ENCODE measurements around the gene PRSS57.

PRSS57 gene

DNA sequence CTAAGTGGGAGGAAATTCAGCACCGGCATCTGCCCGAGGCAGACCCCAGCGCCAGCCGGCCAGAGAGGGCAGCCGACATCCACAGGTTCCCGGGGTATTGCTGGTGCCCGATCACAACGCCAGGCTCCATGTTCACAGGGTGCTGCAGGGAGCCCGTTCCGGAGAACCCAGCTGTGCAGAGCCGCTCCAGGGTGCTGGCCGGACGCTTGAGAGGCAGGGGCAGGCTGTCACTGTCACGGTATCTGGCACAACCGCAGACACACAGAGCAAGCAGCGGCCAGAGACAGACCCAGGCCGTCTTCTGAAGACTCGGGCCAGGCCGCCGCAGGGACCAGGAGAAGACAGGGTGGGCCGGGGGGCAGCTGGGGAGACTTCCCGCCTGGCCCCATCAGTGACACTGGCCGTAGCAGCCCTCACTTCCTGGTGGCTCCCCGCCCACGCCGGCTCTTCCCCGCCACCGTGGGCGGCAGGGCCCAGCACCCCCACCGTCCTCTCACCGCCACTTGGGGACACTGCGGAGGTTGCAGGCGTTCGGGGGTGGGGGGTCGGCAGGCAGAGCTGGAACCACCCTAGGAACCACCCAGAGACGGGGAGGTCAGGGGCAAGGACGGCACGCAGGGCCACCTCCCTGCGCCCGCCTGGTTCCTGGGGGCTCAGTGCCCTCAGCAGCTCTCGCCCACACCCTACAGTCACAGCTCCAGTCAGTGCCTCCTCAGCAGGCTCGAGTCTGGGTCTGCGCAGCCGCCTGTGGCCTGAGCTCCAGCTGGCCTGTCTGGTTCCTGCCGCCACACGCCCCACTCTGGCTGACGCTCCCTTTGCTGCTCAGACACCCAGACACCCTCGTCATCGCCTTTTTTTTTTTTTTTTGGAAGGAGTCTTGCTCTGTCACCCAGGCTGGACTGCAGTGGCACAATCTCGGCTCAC is 36.1 kb downstream of the PRSS57 start:
- TF ChIP-seq, protein P1, sequence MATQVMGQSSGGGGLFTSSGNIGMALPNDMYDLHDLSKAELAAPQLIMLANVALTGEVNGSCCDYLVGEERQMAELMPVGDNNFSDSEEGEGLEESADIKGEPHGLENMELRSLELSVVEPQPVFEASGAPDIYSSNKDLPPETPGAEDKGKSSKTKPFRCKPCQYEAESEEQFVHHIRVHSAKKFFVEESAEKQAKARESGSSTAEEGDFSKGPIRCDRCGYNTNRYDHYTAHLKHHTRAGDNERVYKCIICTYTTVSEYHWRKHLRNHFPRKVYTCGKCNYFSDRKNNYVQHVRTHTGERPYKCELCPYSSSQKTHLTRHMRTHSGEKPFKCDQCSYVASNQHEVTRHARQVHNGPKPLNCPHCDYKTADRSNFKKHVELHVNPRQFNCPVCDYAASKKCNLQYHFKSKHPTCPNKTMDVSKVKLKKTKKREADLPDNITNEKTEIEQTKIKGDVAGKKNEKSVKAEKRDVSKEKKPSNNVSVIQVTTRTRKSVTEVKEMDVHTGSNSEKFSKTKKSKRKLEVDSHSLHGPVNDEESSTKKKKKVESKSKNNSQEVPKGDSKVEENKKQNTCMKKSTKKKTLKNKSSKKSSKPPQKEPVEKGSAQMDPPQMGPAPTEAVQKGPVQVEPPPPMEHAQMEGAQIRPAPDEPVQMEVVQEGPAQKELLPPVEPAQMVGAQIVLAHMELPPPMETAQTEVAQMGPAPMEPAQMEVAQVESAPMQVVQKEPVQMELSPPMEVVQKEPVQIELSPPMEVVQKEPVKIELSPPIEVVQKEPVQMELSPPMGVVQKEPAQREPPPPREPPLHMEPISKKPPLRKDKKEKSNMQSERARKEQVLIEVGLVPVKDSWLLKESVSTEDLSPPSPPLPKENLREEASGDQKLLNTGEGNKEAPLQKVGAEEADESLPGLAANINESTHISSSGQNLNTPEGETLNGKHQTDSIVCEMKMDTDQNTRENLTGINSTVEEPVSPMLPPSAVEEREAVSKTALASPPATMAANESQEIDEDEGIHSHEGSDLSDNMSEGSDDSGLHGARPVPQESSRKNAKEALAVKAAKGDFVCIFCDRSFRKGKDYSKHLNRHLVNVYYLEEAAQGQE (IDR thresholded peaks at IDR 0.05; ENCODE audit: low read depth) = no peak
- TF ChIP-seq FOXM1 (IDR thresholded peaks at IDR 0.05; ENCODE audit: borderline replicate concordance, low read depth) = no peak
- TF ChIP-seq YY1 (IDR thresholded peaks at IDR 0.05; ENCODE audit: low read depth) = no peak
- no peak for TF ChIP-seq TCF12 (IDR thresholded peaks at IDR 0.05; ENCODE audit: low read depth)
- no peak for TF ChIP-seq RAD21 (IDR thresholded peaks at IDR 0.05; ENCODE audit: low read depth)
- TF ChIP-seq CREB1 (IDR thresholded peaks at IDR 0.05; ENCODE audit: low read depth) = no peak
- no peak for TF ChIP-seq ZBTB7A (IDR thresholded peaks at IDR 0.05; ENCODE audit: low read depth)
- TF ChIP-seq TEAD4 (IDR thresholded peaks at IDR 0.05) = no peak
- no peak for TF ChIP-seq NFIC (IDR thresholded peaks at IDR 0.05)
- TF ChIP-seq, protein P2, sequence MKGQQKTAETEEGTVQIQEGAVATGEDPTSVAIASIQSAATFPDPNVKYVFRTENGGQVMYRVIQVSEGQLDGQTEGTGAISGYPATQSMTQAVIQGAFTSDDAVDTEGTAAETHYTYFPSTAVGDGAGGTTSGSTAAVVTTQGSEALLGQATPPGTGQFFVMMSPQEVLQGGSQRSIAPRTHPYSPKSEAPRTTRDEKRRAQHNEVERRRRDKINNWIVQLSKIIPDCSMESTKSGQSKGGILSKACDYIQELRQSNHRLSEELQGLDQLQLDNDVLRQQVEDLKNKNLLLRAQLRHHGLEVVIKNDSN (IDR thresholded peaks at IDR 0.05) = no peak
- TF ChIP-seq CEBPB (IDR thresholded peaks at IDR 0.05) = no peak
- TF ChIP-seq EGR1 (IDR thresholded peaks at IDR 0.05) = no peak
- TF ChIP-seq EP300 (IDR thresholded peaks at IDR 0.05; ENCODE audit: borderline replicate concordance) = no peak
- TF ChIP-seq TAF1 (IDR thresholded peaks at IDR 0.05; ENCODE audit: low read depth) = no peak
- TF ChIP-seq, protein P3, sequence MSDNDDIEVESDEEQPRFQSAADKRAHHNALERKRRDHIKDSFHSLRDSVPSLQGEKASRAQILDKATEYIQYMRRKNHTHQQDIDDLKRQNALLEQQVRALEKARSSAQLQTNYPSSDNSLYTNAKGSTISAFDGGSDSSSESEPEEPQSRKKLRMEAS (IDR thresholded peaks at IDR 0.05) = no peak

DNA sequence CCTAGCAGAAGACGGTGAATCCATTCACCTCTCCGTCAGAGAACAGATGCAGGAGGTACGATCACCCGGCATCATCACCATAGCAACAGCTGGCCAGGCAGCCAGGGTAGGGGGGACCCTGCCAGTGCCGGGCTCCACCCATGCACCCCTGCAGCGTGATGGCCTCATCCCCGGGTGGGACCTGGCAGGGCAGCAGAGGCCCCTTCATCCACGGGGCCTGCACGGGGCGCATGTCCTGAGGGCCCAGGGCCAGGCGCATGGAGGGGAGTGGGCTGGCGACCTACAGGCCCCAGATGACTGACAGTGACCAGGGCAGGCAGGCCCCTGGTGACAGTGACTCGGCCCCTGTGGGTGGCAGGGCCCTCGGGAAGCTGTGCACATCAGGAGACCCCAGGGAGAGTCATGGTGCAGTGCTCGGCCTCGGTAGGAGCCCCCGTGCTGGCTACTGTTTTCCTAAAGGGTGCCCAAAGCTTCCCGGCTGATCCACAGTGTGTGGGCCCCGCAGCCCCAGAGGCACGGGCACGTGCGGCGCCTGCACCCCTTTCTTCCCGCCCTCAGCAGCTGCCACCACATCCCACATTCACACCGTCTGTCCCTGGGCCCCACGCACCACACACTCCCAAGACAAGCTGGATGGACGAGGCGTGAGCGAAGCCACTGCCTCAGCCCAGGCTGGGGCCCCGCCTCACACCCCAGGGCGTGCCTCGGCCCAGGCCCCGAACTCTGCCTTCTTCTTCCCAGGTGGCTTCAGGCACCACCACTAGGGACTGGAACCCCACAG is 37.0 kb downstream of the PRSS57 start:
- no peak for TF ChIP-seq RAD21 (IDR thresholded peaks at IDR 0.05; ENCODE audit: low read depth)
- no peak for TF ChIP-seq CEBPB (IDR thresholded peaks at IDR 0.05)
- TF ChIP-seq, protein P1 (IDR thresholded peaks at IDR 0.05; ENCODE audit: low read depth) = no peak

DNA sequence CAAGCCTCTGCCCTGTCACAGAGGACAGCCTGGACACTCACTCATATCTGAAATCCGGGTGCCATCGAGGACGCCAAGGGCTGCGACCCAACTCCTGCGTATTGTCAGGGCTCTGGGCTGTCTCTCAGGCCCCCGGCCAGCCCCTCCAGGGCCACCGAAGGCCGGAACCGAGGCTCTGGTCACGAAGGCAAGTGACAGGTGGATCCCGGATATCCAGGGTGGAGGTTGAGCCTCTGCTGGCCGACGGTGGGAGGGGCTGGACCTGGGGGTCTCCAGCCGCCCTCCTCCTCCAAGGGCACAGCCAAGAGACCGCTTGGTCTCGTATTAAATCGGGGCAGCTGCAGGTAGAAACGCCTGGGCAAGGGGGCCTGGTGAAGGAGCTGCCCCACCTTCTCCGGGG is 37.6 kb downstream of the PRSS57 start:
- no peak for TF ChIP-seq CREB1 (IDR thresholded peaks at IDR 0.05; ENCODE audit: low read depth)
- TF ChIP-seq EGR1 (IDR thresholded peaks at IDR 0.05) = no peak
- no peak for TF ChIP-seq YY1 (IDR thresholded peaks at IDR 0.05; ENCODE audit: low read depth)
- TF ChIP-seq, protein P3 (IDR thresholded peaks at IDR 0.05) = no peak
- TF ChIP-seq TEAD4 (IDR thresholded peaks at IDR 0.05) = no peak
- no peak for TF ChIP-seq FOXM1 (IDR thresholded peaks at IDR 0.05; ENCODE audit: borderline replicate concordance, low read depth)

DNA sequence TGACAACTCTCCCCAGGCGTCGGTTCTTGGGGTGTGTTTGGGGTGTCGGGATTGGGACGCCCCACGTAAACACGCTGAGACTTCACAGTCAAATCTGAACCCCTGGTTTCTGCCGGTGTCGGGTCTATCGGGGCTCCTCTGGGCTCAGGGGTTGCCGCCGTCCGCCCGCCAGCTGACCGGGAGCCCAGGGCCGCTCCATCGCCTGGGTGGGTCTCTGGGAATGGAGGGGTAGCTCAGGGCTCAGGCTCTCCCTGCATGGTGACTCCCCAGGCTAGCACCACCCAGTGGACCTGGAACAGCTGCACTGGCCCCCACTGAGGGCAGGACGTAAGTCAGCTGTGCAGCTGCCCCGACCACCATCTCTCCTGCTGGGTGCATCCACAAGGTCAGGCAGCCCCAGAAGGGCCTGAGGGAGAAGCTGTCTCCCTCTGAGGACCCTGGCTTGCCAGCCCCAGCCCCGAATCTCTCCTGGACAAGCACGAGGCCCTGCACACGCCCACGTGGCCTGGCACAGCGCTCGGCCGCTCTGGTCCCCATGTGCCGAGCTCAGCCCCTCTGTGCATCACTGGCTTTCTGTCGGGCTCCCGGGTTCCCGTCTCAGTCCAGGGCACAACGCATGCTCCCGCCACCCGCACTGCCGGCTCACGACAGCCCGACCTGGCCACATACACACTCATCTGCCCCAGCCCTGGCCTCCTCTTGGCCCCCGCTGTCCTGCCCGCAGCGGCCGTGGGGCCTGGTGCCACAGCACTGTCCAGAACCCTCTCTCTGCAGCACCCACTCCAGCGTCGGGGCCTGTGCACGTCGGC is 38.3 kb downstream of the PRSS57 start:
- TF ChIP-seq TAF1 (IDR thresholded peaks at IDR 0.05; ENCODE audit: low read depth) (no peak), CREB1 (IDR thresholded peaks at IDR 0.05; ENCODE audit: low read depth) (no peak), RAD21 (IDR thresholded peaks at IDR 0.05; ENCODE audit: low read depth) (no peak)

DNA sequence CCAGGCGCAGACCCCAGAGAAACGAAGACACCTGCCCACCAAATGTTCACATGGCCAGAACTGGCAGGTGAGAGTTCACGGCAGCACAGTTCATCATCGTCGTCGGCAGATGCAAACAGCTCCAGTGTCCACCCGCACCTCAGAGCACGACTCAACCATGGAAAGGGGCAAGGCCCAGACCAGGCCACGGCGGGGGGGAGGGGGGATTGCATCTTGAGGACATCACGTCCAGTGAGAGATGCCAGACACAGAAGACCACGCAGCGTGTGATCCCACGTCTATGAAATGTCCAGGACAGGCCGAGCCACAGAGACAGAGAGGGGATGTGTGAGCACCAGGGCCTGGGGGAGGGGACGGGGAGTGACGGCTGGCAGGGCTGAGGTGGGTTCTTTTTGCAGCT is 39.6 kb downstream of the PRSS57 start:
- TF ChIP-seq CEBPB (IDR thresholded peaks at IDR 0.05) (no peak), FOXM1 (IDR thresholded peaks at IDR 0.05; ENCODE audit: borderline replicate concordance, low read depth) (no peak)

DNA sequence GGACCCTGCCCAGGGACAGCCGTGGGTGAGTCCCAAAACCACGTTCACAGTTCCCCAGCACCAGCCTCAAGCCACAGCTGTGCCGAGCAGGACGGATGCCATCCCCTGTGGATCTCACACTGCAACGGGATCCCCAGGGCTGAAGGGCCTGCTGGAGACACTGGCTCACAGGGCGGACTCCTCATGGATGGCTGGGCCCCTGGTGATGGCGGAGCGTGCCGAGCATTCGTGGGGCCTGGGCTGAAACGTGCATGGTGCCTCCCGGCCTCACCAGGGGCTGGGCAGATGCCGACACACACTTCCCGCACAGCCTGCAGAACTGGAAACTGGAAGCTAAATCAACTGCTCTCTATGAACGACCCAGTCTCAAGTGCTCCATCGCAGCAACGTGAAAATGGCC is 41.8 kb downstream of the PRSS57 start:
- TF ChIP-seq CREB1 (IDR thresholded peaks at IDR 0.05; ENCODE audit: low read depth) (no peak), YY1 (IDR thresholded peaks at IDR 0.05; ENCODE audit: low read depth) (no peak), TAF1 (IDR thresholded peaks at IDR 0.05; ENCODE audit: low read depth) (no peak), NFIC (IDR thresholded peaks at IDR 0.05) (no peak), RAD21 (IDR thresholded peaks at IDR 0.05; ENCODE audit: low read depth) (no peak), ZBTB7A (IDR thresholded peaks at IDR 0.05; ENCODE audit: low read depth) (no peak), EP300 (IDR thresholded peaks at IDR 0.05; ENCODE audit: borderline replicate concordance) (no peak), TCF12 (IDR thresholded peaks at IDR 0.05; ENCODE audit: low read depth) (no peak), EGR1 (IDR thresholded peaks at IDR 0.05) (no peak), FOXM1 (IDR thresholded peaks at IDR 0.05; ENCODE audit: borderline replicate concordance, low read depth) (no peak), TEAD4 (IDR thresholded peaks at IDR 0.05) (no peak), CEBPB (IDR thresholded peaks at IDR 0.05) (no peak)
- TF ChIP-seq, protein P3 (IDR thresholded peaks at IDR 0.05) = no peak
- TF ChIP-seq, protein P2 (IDR thresholded peaks at IDR 0.05) = no peak
- TF ChIP-seq, protein P1 (IDR thresholded peaks at IDR 0.05; ENCODE audit: low read depth) = no peak

Measured in Ishikawa (cell line).